Activated CD8-positive, alpha-beta memory T cell treated with anti-CD3 and anti-CD28 coated beads, Interleukin-2, amount 50 U/mL, for 24 hours (primary cell): ENCODE measurements around the gene CYP2E1.
"Not testable (repeated sequence)": the region's sequence is repeated elsewhere in the genome, so short reads cannot be mapped to it uniquely, and the experiment has no call there.

Experiments used
- DNase-seq: peaks from one replicate; pipeline ENCODE4 v3.0.0-alpha.2; 2020; ENCODE audit errors: extremely low read depth

CYP2E1 gene

GRCh38 chr10:133526957-133527588, at the start of gene CYP2E1:
Gene CYP2E1 (plus strand): TSS chr10:133527363. CDS start chr10:133527396, 33 bp downstream.
- no peak for DNase-seq

DNA sequence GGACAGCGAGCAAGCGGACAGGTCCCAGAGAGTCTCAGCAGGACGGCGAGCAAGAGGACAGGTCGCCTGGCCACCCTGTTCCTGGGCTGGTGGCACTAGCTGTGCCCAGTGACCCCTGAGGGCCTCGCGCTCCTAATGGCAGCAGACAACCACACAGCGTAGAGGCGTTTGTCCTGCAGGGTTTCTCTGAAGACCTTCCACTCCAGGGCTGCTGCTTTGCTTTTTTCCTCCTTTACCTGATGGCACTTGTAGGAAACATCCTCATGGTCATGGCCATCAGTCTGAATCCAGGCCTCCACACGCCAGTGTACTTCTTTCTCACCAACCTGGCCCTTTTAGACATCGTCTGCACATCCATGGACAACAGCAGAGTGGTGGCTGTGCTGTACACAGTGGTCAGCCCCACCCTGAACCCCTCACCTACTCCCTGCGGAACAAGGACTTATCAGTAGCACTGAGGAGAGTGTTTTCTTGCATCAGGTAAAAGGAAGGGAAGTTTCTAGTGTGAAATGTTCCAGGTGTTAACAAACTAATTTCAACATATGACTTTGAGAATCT, 46.0 kb upstream of the CYP2E1 start:
- no peak for DNase-seq

DNA sequence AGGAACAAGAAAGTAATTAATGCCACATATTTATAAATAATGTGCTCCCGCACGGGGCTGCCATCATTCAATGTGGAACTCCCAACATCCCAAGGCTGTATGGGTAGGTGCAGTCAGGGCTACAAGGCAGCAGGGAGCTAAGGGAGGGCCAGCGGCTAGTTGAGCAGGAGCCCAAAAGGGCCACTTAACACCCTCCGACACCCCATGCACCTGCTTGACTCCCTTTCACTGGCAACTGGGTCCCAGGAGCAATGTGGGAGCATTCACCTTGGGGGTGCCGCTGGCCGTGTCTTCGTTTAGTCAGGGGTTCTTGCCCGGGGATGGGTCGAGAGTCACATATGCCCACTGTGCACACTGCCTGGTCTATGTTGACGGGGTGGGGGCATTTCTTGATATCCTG, 45.5 kb upstream of the CYP2E1 start:
- DNase-seq: no peak

- no peak for DNase-seq
Measured at GRCh38 chr10:133484818-133485217, 42.3 kb upstream of the CYP2E1 start.

GRCh38 chr10:133487085-133487484, 40.1 kb upstream of the CYP2E1 start:
- no peak for DNase-seq

GRCh38 chr10:133488354-133488753, 38.8 kb upstream of the CYP2E1 start:
- no peak for DNase-seq

DNA sequence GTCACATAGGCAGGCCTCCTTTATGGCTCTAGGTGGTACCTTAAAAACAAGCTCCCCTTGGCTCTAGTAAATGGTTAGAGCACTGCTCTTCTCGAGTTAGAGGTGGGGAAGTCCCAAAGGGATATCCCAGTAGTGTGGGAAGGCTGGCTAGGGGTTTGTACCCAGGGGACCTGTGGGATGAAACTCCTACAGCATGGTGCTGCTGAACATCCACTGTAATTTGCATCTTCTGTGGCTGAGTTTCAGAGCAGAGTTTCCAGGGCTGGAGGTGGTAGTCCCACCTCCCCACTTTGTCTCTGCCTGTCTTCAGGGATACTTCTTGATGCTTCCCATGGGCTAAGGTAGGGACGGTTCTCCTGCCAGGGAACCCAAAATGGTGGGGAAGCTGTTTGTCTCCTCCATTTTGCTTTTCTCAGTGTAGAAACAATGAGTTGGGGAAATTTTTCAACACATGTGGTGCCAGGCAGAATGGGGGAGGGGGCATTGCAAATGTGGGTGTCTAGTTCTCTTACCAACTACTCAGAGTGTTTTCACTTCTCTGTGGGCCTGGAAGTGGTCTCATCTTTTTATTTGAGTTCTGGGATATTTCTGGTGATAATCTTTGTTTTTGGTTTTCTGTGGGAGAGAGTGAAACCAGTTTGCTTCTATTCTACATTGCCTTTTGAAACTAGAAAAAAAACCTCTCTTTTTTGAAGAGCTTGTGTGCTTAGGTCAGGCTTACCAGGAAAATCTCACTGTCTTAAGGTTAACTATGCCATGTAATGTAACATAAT, 37.2 kb upstream of the CYP2E1 start:
- DNase-seq: no peak

DNA sequence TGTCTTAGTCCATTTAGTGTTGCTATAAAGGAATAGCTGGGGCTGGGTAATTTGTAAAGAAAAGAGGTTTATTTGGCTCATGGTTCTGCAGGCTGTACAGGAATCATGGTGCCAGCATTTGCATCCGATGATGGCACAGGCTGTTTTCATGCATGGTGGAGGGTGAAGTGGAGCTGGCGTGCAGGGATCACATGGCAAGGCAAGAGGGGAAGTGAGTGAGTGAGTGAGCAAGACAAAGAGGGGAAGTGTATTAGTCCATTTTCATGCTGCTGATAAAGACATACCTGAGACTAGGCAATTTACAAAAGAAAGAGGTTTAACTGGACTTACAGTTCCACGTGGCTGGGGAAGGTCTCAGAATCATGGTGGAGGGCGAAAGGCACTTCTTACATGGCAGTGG, 33.6 kb upstream of the CYP2E1 start:
- not testable (repeated sequence) for DNase-seq

- not testable (repeated sequence) for DNase-seq
Measured at GRCh38 chr10:133497363-133497762, 29.8 kb upstream of the CYP2E1 start.

DNA sequence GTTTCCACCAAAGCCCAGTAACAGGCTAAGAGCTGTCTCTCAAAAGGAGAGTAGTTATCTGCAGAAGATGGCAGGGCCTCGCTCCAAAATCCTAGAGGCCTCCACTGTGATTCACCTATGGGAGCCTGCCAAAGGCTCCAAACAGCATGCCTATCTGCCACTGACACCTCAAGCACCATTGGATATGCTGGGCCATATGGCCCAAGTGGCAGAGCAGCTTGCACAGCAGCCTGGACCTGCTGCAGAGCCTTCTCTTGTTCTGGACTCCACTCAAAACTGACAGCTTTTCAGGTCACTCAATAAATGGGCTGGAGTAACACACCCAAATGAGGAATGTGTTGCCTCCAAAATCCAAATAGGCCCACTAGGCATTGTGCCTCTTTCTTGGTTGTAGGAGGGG, 28.0 kb upstream of the CYP2E1 start:
- not testable (repeated sequence) for DNase-seq

DNA sequence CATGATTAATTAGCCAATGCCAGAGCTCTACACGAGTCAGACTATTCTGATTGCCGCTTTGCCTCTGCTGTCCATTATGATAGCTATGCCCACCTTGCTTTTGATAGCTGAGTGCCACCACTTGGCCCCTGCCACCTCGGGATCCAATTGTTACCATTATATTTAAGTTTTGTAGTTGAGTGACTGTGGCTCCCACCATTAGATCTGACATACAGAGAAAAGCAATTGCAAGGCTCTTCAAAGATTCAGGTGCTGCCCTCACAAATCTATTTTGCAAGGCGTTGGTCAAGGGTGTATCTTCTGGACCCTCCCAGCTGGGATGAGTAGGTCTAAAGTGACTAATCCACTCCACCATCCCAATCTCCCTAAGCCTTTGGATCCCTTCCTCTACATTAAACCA, 26.3 kb upstream of the CYP2E1 start:
- DNase-seq: not testable (repeated sequence)

DNA sequence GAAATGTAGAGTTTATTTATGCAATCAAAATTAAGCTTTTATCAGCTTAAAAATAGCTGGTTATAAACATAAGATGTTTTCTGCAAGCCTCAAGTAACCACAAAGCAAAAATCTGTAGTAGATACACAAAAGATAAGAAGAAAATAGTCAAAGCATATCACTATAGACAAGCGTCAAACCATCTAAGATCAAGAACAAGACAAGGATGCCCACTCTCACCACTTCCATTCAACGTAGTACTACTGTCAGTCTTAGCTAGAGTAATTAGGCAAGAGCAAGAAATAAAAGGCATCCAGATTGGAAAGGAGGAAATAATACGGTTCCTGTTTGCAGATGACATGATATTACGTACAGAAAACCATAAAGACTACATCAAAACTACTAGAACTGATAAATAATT, 17.5 kb upstream of the CYP2E1 start:
- DNase-seq: no peak

- no peak for DNase-seq
Measured at GRCh38 chr10:133511408-133511807, 15.8 kb upstream of the CYP2E1 start.

- no peak for DNase-seq
Measured at GRCh38 chr10:133511907-133512528, 15.1 kb upstream of the CYP2E1 start.

DNA sequence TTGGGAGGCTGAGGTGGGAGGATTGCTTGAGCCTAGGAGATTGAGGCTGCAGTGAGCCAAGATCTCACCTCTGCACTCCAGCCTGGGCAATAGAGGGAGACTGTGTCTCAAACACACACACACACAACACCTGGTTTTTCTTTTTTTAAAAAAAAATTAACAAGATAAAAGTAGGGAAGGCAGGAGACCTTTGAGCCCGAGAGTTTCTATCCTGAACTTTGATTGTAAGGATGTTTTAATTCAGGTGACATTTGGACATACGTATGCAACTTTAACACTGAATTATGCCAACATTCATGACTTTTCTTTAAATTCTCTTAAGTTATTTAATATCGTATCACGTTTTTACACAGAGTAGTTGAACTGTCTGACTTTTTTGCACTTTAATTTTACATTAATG, 11.7 kb upstream of the CYP2E1 start:
- DNase-seq: no peak

DNA sequence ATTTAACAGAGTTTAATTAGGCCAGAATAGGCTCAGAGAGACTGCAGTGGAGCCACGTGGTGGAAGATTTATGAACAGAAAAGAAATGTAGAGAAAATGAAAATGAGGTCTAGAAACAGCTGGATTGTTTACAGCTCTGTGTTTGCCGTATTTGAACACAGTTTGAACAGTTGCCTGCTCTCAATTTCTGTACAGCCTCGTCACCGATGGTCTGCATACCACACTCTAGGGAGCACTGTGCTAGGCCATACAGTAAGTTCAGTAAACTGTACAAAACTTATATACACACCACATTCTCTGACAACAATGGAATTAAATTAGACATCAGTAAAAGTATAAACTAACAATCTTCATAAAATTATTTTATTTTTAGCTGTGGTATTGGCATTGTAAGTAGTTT, 11.1 kb upstream of the CYP2E1 start:
- no peak for DNase-seq

DNA sequence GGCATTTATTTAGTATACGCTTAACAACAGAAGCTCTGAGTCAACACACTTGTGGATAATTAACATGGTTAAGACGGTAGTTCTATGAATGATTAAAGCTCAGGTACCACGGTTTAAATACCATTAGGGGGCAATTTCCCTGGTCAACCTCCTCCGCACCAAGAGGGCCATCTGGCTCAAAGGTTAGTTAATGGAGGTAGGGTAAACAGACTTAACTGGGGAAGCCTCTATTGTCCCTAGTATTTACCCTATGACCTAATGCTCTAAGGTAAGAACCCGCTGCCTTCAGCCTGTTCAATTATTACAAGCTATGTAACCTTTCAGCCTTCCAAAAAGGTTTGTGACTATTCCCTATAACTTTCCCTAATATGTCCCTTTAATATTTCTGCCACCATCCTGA, 8.6 kb upstream of the CYP2E1 start:
- not testable (repeated sequence) for DNase-seq

DNA sequence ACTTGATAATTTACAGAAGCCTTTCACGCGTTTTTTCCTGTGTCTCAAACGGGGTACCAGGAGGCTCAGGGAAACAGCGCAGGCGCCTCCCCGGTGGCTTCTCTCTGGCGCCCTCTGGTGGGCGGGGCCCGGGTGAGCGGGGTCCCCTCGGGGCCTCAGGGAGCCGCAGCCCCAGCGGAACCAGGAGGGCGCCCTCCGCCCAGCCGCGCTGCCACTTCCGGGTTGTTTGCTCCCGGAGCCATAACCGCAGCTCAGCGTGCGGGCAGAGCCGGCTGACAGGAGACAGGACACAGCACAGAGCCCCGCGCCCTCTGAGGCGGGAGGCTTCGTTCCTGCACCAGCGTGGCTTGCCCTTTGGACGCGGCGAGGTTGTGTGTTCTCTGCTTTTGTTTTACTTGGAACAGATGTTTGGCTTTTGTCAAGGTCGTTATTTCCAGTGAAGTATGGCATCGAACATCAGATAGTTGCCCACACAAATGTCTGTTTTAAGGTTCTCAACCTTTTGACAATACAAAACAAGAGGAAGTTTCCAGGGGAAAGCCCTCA, 6.9 kb upstream of the CYP2E1 start:
- DNase-seq: peak; percentile 77

DNA sequence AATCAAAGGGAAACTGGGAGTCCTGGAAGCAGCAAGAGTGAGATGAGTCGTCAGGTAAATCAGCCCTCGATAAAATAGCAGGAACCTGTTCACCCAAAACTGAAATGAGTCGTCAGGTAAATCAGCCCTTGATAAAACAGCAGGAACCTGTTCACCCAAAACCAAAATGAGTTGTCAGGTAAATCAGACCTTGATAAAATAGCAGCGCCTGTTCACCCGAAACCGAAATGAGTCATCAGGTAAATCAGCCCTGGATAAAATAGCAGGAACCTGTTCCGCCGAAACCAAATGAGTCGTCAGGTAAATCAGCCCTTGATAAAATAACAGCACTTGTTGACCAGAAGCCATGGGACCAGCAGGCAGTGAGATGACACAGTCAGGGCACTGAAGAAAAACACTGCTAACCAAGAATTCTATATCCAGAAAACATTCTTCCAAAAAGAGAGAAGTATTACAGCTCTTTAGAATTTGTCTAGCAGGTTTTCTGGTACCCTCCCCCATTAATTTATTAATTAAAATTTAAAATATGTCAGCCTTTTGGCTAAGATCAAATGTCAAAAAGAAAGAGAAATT, 3.4 kb upstream of the CYP2E1 start:
- DNase-seq: no peak

DNA sequence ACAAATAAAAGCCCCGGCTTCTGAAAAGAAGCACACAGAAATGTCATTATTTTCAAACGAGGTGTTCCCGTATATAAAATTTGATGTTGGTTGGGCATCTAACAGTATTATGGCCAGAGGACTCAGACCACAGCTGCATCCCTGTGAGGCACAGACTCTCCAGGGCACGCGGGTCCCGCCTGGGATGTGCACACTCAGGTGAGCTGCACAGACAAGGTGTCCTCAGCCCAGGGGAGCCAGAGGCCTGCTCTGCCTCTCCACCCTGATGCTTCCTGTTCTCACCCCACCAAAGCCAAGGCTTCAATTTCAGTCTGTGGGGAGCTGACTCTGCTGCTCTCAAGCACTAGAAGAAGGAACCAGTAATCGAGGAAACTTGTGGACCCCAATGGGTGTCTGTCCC, 1.7 kb upstream of the CYP2E1 start:
- DNase-seq: no peak

DNA sequence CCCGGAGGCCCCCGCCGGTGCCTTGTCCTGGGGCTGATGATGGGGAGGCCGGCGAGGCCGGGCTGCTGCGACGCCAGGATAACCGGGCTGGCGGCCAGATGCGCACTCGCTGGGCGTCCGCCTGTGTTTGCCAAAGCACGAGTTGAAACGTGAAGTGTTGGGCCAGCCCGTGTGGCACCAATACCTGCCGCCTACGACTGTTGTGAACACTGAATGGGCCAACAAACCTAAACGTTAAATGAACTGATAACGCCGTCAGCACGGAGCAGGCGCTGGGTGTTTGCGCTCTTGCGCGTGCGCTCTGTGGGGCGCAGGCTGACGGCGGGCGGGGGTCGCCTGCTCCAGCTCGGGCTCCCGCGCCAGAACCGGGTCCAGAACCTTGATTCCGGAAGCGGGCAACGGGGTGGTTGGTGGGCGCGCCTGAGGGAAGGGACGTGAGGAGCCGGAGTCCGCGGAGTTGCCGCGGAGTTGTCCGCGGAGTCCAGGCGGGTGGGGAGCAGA, 658 bp downstream of the CYP2E1 start:
- DNase-seq: no peak

DNA sequence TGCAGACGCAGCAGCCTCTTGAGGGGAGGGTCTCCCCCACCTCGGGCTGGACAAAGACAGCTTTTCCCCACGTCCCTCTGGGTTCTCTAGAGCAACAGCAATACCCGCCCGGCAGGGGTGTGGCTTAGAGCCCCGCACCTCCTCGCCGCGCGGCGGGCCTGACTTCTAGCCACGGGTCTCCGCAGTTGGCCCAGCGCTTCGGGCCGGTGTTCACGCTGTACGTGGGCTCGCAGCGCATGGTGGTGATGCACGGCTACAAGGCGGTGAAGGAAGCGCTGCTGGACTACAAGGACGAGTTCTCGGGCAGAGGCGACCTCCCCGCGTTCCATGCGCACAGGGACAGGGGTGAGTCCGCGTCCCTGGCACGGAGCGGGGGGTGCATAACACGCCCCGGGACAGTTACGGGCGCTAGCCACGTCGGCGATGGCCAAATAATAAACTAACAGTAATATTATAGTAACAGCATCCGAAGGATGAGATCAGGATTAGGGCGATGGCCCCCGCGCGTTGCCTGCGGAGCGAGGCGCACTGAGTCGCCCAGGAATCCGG, 1.2 kb downstream of the CYP2E1 start:
- DNase-seq: no peak
